PC-3 (cell line): Measurements from ENCODE around the gene NCSTN. TPM values are rescaled to one million over a fixed set of nuclear protein-coding genes. Genes with fewer than 3 reads are reported as not detected.

Experiments used
- ATAC-seq: fragments of 200-7000 bp; cut with Tn5 transposase; 2 replicates; pipeline ENCODE4 v1.9.1; 2020; ENCODE audit warnings: mild to moderate bottlenecking, moderate library complexity
- BruUV-seq: library from RNA; stranded (reverse); fragments of 400-500 nt; replicated peaks from 2 replicates; lab custom pipeline; 2021; lab: Mats Ljungman, UMichigan
- CTCF ChIA-PET: fragments of 300-600 bp; sonication (Branson Sonifier 250); formaldehyde crosslinking; loops from one replicate; lab custom pipeline; 2022; ENCODE audit warnings: antibody characterized with exemption; lab: Charles Lee
- POLR2A ChIA-PET: fragments of 300-600 bp; sonication (Branson Sonifier 250); formaldehyde crosslinking; loops from one replicate; lab custom pipeline; 2022; ENCODE audit warnings: antibody characterized with exemption; ENCODE audit not compliant: unreplicated experiment; lab: Charles Lee
- DNase-seq: peaks from one replicate; pipeline ENCODE4 v3.0.0-alpha.2; 2015
- H2AFZ ChIP-seq: fragments of 300-600 bp; sonication (generic); 2 replicates; pipeline ENCODE4 v1.6.0; 2016; ENCODE audit warnings: antibody characterized with exemption, low read length
- H3F3A ChIP-seq: fragments of 300-600 bp; sonication (generic); one replicate; pipeline ENCODE4 v1.6.0; 2017; ENCODE audit warnings: antibody characterized with exemption, low read length, control low read depth, mild to moderate bottlenecking; ENCODE audit not compliant: unreplicated experiment
- H3K27ac ChIP-seq: fragments of 300-600 bp; sonication (generic); 2 replicates; pipeline ENCODE4 v1.5.1; 2016; ENCODE audit warnings: mild to moderate bottlenecking, low read length
- H3K27me3 ChIP-seq: fragments of 300-600 bp; sonication (generic); 2 replicates; pipeline ENCODE4 v1.6.1; 2016; ENCODE audit warnings: low read length, mixed read lengths
- H3K36me3 ChIP-seq: fragments of 300-600 bp; sonication (generic); 2 replicates; pipeline ENCODE4 v1.6.1; 2016; ENCODE audit warnings: low read depth, mixed run types, low read length, mixed read lengths
- H3K4me1 ChIP-seq: fragments of 300-600 bp; sonication (generic); 2 replicates; pipeline ENCODE4 v1.5.1; 2016; ENCODE audit warnings: low read length; ENCODE audit not compliant: insufficient read depth
- H3K4me2 ChIP-seq: fragments of 300-600 bp; sonication (generic); 2 replicates; pipeline ENCODE4 v1.6.0; 2016; ENCODE audit warnings: low read length
- H3K4me3 ChIP-seq: fragments of 300-600 bp; sonication (generic); 2 replicates; pipeline ENCODE4 v1.5.1; 2016; ENCODE audit warnings: mild to moderate bottlenecking, low read length, mixed read lengths
- H3K79me2 ChIP-seq: fragments of 300-600 bp; sonication (generic); 2 replicates; pipeline ENCODE4 v1.6.1; 2017; ENCODE audit warnings: low read length, mixed read lengths
- H3K9ac ChIP-seq: fragments of 300-600 bp; sonication (generic); 2 replicates; pipeline ENCODE4 v1.6.0; 2016; ENCODE audit warnings: mild to moderate bottlenecking, low read length
- H3K9me2 ChIP-seq: fragments of 300-600 bp; sonication (generic); replicated peaks from 2 replicates; pipeline ENCODE4 v1.6.1; 2016; ENCODE audit warnings: mixed run types, low read length, mixed read lengths
- H3K9me3 ChIP-seq: fragments of 300-600 bp; sonication (generic); 2 replicates; pipeline ENCODE4 v1.6.1; 2016; ENCODE audit warnings: low read length, mixed read lengths
- H4K20me1 ChIP-seq: fragments of 300-600 bp; sonication (generic); 2 replicates; pipeline ENCODE4 v1.6.1; 2016; ENCODE audit warnings: low read length, mixed read lengths
- EZH2 ChIP-seq: fragments of 300-600 bp; sonication (generic); IDR thresholded peaks from one replicate; pipeline ENCODE4 v1.6.1; 2017; ENCODE audit warnings: antibody characterized with exemption, mild to moderate bottlenecking, low read length; ENCODE audit not compliant: unreplicated experiment
- EZH2phosphoT487 ChIP-seq: fragments of 300-600 bp; sonication (generic); IDR thresholded peaks from 2 replicates; pipeline ENCODE4 v1.6.1; 2018; ENCODE audit warnings: mild to moderate bottlenecking, antibody characterized with exemption, low read length, borderline replicate concordance
- intact Hi-C: fragments of 100-400 bp; cut with micrococcal nuclease; formaldehyde crosslinking; loops from 2 replicates; pipeline ENCODE4 v1.9.0; 2023
- total RNA-seq: library from RNA; depleted of rRNA; stranded (reverse); fragments of >200 nt; gene quantifications from 2 replicates; pipeline ENCODE4 v1.2.3, GENCODE V29; 2014
- TF ChIP-seq, protein P1 (sequence below): fragments of 300-600 bp; sonication (generic); conservative IDR thresholded peaks from 2 replicates; pipeline ENCODE4 v1.5.1; 2017; ENCODE audit warnings: antibody characterized with exemption, low read depth, mild to moderate bottlenecking, low read length

Gene NCSTN
- total RNA-seq, 1 experiment from 2014 or later: 49.6 TPM

DNA sequence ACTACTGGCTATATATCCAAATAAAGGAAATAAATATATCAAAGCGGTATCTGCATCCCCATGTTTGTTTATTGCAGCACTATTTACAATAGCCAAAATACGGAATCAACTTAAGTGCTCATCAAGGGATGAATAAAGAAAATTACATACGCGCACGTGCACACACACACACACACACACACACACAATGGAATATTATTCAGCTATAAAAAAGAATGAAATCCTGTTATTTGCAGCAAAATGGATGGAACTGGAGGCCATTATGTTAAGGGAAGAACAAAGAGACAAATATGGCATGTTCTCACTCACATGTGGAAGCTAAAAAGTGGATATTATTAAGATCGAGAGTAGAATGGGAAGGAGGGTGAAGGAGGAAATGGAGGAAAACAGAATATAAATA lies 20.4 kb upstream of the NCSTN start:
- Histone ChIP-seq H3K79me2 (peaks cover 16% of the 10 kb centered on the region; the same call in 1 of the 2 replicates), H3K27me3 (no peaks in the 10 kb centered on the region), H3K27ac (no peak overlapping the region), H3K4me3 (no peak overlapping the region), H3F3A (no peaks in the 10 kb centered on the region), H3K4me1 (no peaks in the 10 kb centered on the region), H3K9ac (no peak overlapping the region), H2AFZ (no peak overlapping the region), H3K9me2 (no peaks in the 10 kb centered on the region), H3K9me3 (no peaks in the 10 kb centered on the region), H3K36me3 (peaks cover 62% of the 10 kb centered on the region), H4K20me1 (0 out of 2 replicates have a peak, but pooled peaks cover 5% of the 10 kb centered on the region), H3K4me2 (no peak overlapping the region)
- no TSS peak for BruUV-seq
- TF ChIP-seq EZH2phosphoT487: no peak
- no peak for TF ChIP-seq EZH2
- TF ChIP-seq, protein P1, sequence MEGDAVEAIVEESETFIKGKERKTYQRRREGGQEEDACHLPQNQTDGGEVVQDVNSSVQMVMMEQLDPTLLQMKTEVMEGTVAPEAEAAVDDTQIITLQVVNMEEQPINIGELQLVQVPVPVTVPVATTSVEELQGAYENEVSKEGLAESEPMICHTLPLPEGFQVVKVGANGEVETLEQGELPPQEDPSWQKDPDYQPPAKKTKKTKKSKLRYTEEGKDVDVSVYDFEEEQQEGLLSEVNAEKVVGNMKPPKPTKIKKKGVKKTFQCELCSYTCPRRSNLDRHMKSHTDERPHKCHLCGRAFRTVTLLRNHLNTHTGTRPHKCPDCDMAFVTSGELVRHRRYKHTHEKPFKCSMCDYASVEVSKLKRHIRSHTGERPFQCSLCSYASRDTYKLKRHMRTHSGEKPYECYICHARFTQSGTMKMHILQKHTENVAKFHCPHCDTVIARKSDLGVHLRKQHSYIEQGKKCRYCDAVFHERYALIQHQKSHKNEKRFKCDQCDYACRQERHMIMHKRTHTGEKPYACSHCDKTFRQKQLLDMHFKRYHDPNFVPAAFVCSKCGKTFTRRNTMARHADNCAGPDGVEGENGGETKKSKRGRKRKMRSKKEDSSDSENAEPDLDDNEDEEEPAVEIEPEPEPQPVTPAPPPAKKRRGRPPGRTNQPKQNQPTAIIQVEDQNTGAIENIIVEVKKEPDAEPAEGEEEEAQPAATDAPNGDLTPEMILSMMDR: no peak
- intact Hi-C loops: no loop called here
- POLR2A ChIA-PET: no interaction called here
- CTCF ChIA-PET: no interaction called here
- ATAC-seq (no peak), DNase-seq (no peak)

DNA sequence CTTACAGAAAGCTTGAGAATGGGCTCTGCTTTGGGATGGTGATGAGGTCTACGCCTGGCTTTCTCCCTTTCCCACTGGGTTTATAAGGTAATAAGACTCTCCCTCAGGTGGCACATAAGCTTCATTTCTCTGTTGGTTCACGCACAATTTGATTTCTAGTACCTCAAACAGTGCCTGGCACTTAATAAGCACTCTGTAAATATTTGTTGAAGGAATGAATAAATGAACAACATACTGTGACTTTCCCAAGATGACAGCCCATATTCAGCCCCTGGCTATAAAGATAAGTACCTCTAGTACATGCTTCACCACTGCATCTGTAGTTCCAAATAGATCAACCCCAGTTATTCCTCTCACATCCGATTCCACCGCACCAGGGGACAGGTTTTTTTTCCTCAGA lies 17.9 kb upstream of the NCSTN start:
- Histone ChIP-seq H2AFZ (no peak overlapping the region), H3K4me2 (no peak overlapping the region), H3K36me3 (peaks cover 61% of the 10 kb centered on the region), H3K9me2 (no peaks in the 10 kb centered on the region), H3K9me3 (no peaks in the 10 kb centered on the region), H4K20me1 (0 out of 2 replicates have a peak, but pooled peaks cover 5% of the 10 kb centered on the region), H3K9ac (no peak overlapping the region), H3F3A (no peaks in the 10 kb centered on the region), H3K27ac (no peak overlapping the region), H3K4me1 (no peaks in the 10 kb centered on the region), H3K79me2 (peaks cover 11% of the 10 kb centered on the region; the same call in 1 of the 2 replicates), H3K4me3 (no peak overlapping the region), H3K27me3 (no peaks in the 10 kb centered on the region)
- ChIA-PET CTCF (no interaction called here), POLR2A (no interaction called here)
- intact Hi-C loops: no loop called here
- TF ChIP-seq EZH2phosphoT487: no peak
- no peak for TF ChIP-seq EZH2
- TF ChIP-seq, protein P1: no peak
- BruUV-seq: no TSS peak
- ATAC-seq (no peak), DNase-seq (no peak)

DNA sequence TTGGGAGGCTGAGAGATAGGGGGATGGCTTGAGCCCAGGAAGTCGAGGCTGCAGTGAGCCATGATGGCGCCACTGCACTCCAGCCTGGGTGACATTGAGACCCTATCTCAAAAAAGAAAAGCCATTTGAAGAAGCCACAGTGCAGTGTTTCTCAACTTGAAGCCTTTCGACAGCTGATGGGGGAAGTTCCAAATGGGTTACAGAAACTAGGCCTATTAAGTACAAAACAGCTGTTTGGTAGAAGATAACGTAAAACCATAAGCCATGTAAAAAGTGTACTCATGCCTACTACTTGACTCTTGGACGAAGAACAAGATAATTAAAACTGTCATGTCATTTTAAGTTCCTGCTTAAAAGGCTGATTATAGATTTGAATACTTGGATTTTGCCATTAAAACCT lies 16.8 kb upstream of the NCSTN start:
- Histone ChIP-seq H3K36me3 (peaks cover 65% of the 10 kb centered on the region), H3K9ac (no peak overlapping the region), H2AFZ (no peak overlapping the region), H3K9me2 (no peaks in the 10 kb centered on the region), H4K20me1 (no peaks in the 10 kb centered on the region), H3F3A (no peaks in the 10 kb centered on the region), H3K79me2 (peaks cover 4% of the 10 kb centered on the region; the same call in 1 of the 2 replicates), H3K9me3 (no peaks in the 10 kb centered on the region), H3K27ac (no peak overlapping the region), H3K27me3 (no peaks in the 10 kb centered on the region), H3K4me2 (no peak overlapping the region), H3K4me1 (no peaks in the 10 kb centered on the region), H3K4me3 (no peak overlapping the region)
- BruUV-seq: no TSS peak
- no peak for ATAC-seq
- ChIA-PET CTCF (no interaction called here), POLR2A (no interaction called here)
- intact Hi-C loops: no loop called here
- no peak for DNase-seq
- TF ChIP-seq, protein P1: no peak
- no peak for TF ChIP-seq EZH2phosphoT487
- TF ChIP-seq EZH2: no peak
